ENCODE measurements around the gene CDKAL1. TPM values are rescaled to one million over a fixed set of nuclear protein-coding genes. Genes with fewer than 3 reads are reported as not detected.
"Not testable (repeated sequence)": the region's sequence is repeated elsewhere in the genome, so short reads cannot be mapped to it uniquely, and the experiment has no call there.

Gene CDKAL1
- total RNA-seq, 4 donors from 2014 or later: 11.8 to 21.4 (median 13.8) TPM

GRCh38 chr6:20538907-20539306, 4.7 kb downstream of the CDKAL1 start:
- no peak for TF ChIP-seq CTCF (IDR thresholded peaks at IDR 0.05)
- ATAC-seq (ENCODE audit: low FRiP score): no peak
- DNase-seq (ENCODE audit: low spot score): no peak

- DNase-seq (ENCODE audit: low spot score): no peak
- no peak for TF ChIP-seq CTCF (IDR thresholded peaks at IDR 0.05)
- no peak for ATAC-seq (ENCODE audit: low FRiP score)
Measured at GRCh38 chr6:20539387-20539786, 5.1 kb downstream of the CDKAL1 start.

GRCh38 chr6:20540683-20541082, 6.4 kb downstream of the CDKAL1 start:
- no peak for DNase-seq (ENCODE audit: low spot score)
- TF ChIP-seq CTCF (IDR thresholded peaks at IDR 0.05): no peak
- ATAC-seq (ENCODE audit: low FRiP score): no peak

- no peak for TF ChIP-seq CTCF (IDR thresholded peaks at IDR 0.05)
- no peak for ATAC-seq (ENCODE audit: low FRiP score)
- no peak for DNase-seq (ENCODE audit: low spot score)
Measured at GRCh38 chr6:20541382-20541781, 7.1 kb downstream of the CDKAL1 start.

GRCh38 chr6:20542927-20543602, 8.8 kb downstream of the CDKAL1 start:
- TF ChIP-seq CTCF (IDR thresholded peaks at IDR 0.05): no peak
- DNase-seq (ENCODE audit: low spot score): no peak
- no peak for ATAC-seq (ENCODE audit: low FRiP score)

GRCh38 chr6:20548264-20548663, 14.0 kb downstream of the CDKAL1 start:
- DNase-seq (ENCODE audit: low spot score) (no peak), ATAC-seq (ENCODE audit: low FRiP score) (no peak)
- TF ChIP-seq CTCF (IDR thresholded peaks at IDR 0.05): no peak

GRCh38 chr6:20549398-20549797, 15.1 kb downstream of the CDKAL1 start:
- not testable (repeated sequence) for DNase-seq (ENCODE audit: low spot score); ATAC-seq (ENCODE audit: low FRiP score)

All from omental fat pad (tissue), 4 donors.